H9 (cell line): Measurements from ENCODE around the gene FARSA. TPM values are rescaled to one million over a fixed set of nuclear protein-coding genes. Genes with fewer than 3 reads are reported as not detected.

Experiments
- DNase-seq: peaks from one replicate; pipeline ENCODE4 v3.0.0-alpha.2; 2017
- H2AFZ ChIP-seq: one replicate; pipeline ENCODE4 v1.6.1; 2013; ENCODE audit warnings: mild to moderate bottlenecking, low read length, control low read depth, moderate library complexity
- H2AK5ac ChIP-seq: 2 replicates; pipeline ENCODE4 v1.6.1; 2013; ENCODE audit warnings: low read length, control low read depth, mixed read lengths; ENCODE audit not compliant: insufficient read length
- H2BK120ac ChIP-seq: one replicate; pipeline ENCODE4 v1.6.1; 2013; ENCODE audit warnings: low read depth, mild to moderate bottlenecking, low read length, control low read depth, inconsistent platforms; ENCODE audit not compliant: poor library complexity, severe bottlenecking
- H2BK12ac ChIP-seq: 2 replicates; pipeline ENCODE4 v1.6.1; 2013; ENCODE audit warnings: low read length, control low read depth, mixed read lengths, low read depth; ENCODE audit not compliant: insufficient read length
- H2BK15ac ChIP-seq: 2 replicates; pipeline ENCODE4 v1.6.1; 2013; ENCODE audit warnings: low read depth, low read length, control low read depth
- H2BK20ac ChIP-seq: one replicate; pipeline ENCODE4 v1.6.1; 2013; ENCODE audit warnings: low read depth, mild to moderate bottlenecking, low read length, control low read depth, inconsistent platforms; ENCODE audit not compliant: poor library complexity, severe bottlenecking
- H2BK5ac ChIP-seq: 2 replicates; pipeline ENCODE4 v1.6.1; 2013; ENCODE audit warnings: low read length, control low read depth, mixed read lengths; ENCODE audit not compliant: insufficient read length
- H3K14ac ChIP-seq: 2 replicates; pipeline ENCODE4 v1.6.1; 2013; ENCODE audit warnings: low read length, control low read depth; ENCODE audit not compliant: insufficient read depth
- H3K18ac ChIP-seq: 2 replicates; pipeline ENCODE4 v1.6.1; 2013; ENCODE audit warnings: low read depth, mild to moderate bottlenecking, mixed read lengths, low read length, control low read depth; ENCODE audit not compliant: insufficient read length
- H3K23ac ChIP-seq: 2 replicates; pipeline ENCODE4 v1.6.1; 2013; ENCODE audit warnings: low read length, control low read depth, mixed read lengths, low read depth; ENCODE audit not compliant: insufficient read length
- H3K23me2 ChIP-seq: 2 replicates; pipeline ENCODE4 v1.6.1; 2013; ENCODE audit warnings: low read depth, mild to moderate bottlenecking, mixed read lengths, low read length, control low read depth; ENCODE audit not compliant: insufficient read length, poor library complexity, severe bottlenecking
- H3K27ac ChIP-seq: 2 replicates; pipeline ENCODE4 v1.5.1; 2013; ENCODE audit warnings: low read length, control low read depth, mixed read lengths, low read depth; ENCODE audit not compliant: insufficient read length
- H3K27me3 ChIP-seq: 2 replicates; pipeline ENCODE4 v1.6.1; 2013; ENCODE audit warnings: low read length, control low read depth, inconsistent platforms; ENCODE audit not compliant: insufficient read depth
- H3K4ac ChIP-seq: 2 replicates; pipeline ENCODE4 v1.6.1; 2013; ENCODE audit warnings: low read depth, mild to moderate bottlenecking, control low read depth, inconsistent platforms, low read length, moderate library complexity
- H3K4me1 ChIP-seq: 2 replicates; pipeline ENCODE4 v1.6.1; 2013; ENCODE audit warnings: low read length, control low read depth, inconsistent platforms; ENCODE audit not compliant: insufficient read depth
- H3K4me2 ChIP-seq: 2 replicates; pipeline ENCODE4 v1.6.1; 2013; ENCODE audit warnings: low read length, control low read depth, mixed read lengths; ENCODE audit not compliant: insufficient read length, insufficient read depth
- H3K56ac ChIP-seq: 2 replicates; pipeline ENCODE4 v1.6.1; 2013; ENCODE audit warnings: low read depth, mild to moderate bottlenecking, mixed read lengths, low read length, control low read depth; ENCODE audit not compliant: insufficient read length
- H3K79me1 ChIP-seq: 2 replicates; pipeline ENCODE4 v1.6.1; 2013; ENCODE audit warnings: low read depth, mild to moderate bottlenecking, moderate library complexity, low read length, control low read depth, inconsistent platforms; ENCODE audit not compliant: insufficient read depth, poor library complexity, severe bottlenecking
- H3K79me2 ChIP-seq: 2 replicates; pipeline ENCODE4 v1.6.1; 2013; ENCODE audit warnings: low read length, control low read depth, inconsistent platforms; ENCODE audit not compliant: insufficient read depth
- H3K9ac ChIP-seq: 2 replicates; pipeline ENCODE4 v1.6.1; 2013; ENCODE audit warnings: low read length, control low read depth, mixed read lengths; ENCODE audit not compliant: insufficient read length; ENCODE audit errors: extremely low read depth
- H3K9me3 ChIP-seq: one replicate; pipeline ENCODE4 v1.6.1; 2013; ENCODE audit warnings: low read depth, low read length, inconsistent platforms; ENCODE audit not compliant: control insufficient read depth
- H3T11ph ChIP-seq: one replicate; pipeline ENCODE4 v1.6.1; 2013; ENCODE audit warnings: mild to moderate bottlenecking, low read length, control low read depth, inconsistent platforms
- H4K20me1 ChIP-seq: one replicate; pipeline ENCODE4 v1.6.1; 2013; ENCODE audit not compliant: control insufficient read depth, insufficient read length, insufficient read depth
- H4K5ac ChIP-seq: 2 replicates; pipeline ENCODE4 v1.6.1; 2013; ENCODE audit warnings: low read depth, mild to moderate bottlenecking, mixed read lengths, low read length, control low read depth; ENCODE audit not compliant: insufficient read length
- H4K8ac ChIP-seq: replicated peaks from 2 replicates; pipeline ENCODE4 v1.6.1; 2013; ENCODE audit warnings: low read length, control low read depth, mixed read lengths, low read depth; ENCODE audit not compliant: insufficient read length
- H4K91ac ChIP-seq: 2 replicates; pipeline ENCODE4 v1.6.1; 2013; ENCODE audit warnings: low read depth, mild to moderate bottlenecking, moderate library complexity, mixed read lengths, low read length, control low read depth; ENCODE audit not compliant: insufficient read length
- H3K27ac Mint-ChIP-seq, 3 experiments: 2 replicates in 2 of 3; 3 replicates in 1 of 3; pipeline ENCODE4 v1.8.0; 2020 to 2021; ENCODE audit warnings: mixed read lengths in 3 of 3, mild to moderate bottlenecking in 1 of 3, moderate library complexity in 1 of 3
- H3K27me3 Mint-ChIP-seq: 2 replicates; pipeline ENCODE4 v1.8.0; 2021; ENCODE audit warnings: low read depth, mild to moderate bottlenecking, moderate library complexity, mixed read lengths
- H3K36me3 Mint-ChIP-seq, 3 experiments: 2 replicates in 2 of 3; 3 replicates in 1 of 3; pipeline ENCODE4 v1.8.0; 2020 to 2021; ENCODE audit warnings: low read depth in 3 of 3, mixed read lengths in 3 of 3; ENCODE audit not compliant: insufficient read depth in 1 of 3
- H3K4me1 Mint-ChIP-seq, 2 experiments: 2 replicates each; pipeline ENCODE4 v1.8.0; 2020; ENCODE audit warnings: mixed read lengths in 2 of 2
- H3K4me3 Mint-ChIP-seq, 2 experiments: 2 replicates in 1 of 2; 3 replicates in 1 of 2; pipeline ENCODE4 v1.8.0; 2020 to 2021; ENCODE audit warnings: mild to moderate bottlenecking in 2 of 2, mixed read lengths in 2 of 2, moderate library complexity in 1 of 2
- H3K9me3 Mint-ChIP-seq, 2 experiments: 2 replicates in 1 of 2; 3 replicates in 1 of 2; pipeline ENCODE4 v1.8.0; 2020; ENCODE audit warnings: mild to moderate bottlenecking in 2 of 2, mixed read lengths in 2 of 2, moderate library complexity in 1 of 2
- WGBS: extraction: QIAGEN DNeasy Blood & Tissue Kit; methylation state at CpG from one replicate; pipeline ENCODE4 v1.1.7; 2013; ENCODE audit warnings: missing lambda C conversion rate, low lambda C conversion rate, mixed read lengths; ENCODE audit not compliant: insufficient read length; ENCODE audit errors: extremely low coverage; 5-methylcytosine and 5-hydroxymethylcytosine counted together
- long read RNA-seq: library from polyadenylated mRNA; unstranded; transcript quantifications from one replicate; pipeline ENCODE4 v2.0.0, GENCODE V29; 2020
- total RNA-seq: library from RNA; stranded (reverse); gene quantifications from 2 replicates; pipeline ENCODE4 v1.2.1, GENCODE V29; 2021
- TF ChIP-seq, protein P1 (sequence below): fragments of 200-600 bp; sonication (generic); conservative IDR thresholded peaks from 3 replicates; pipeline ENCODE4 v1.8.0; 2021; ENCODE audit warnings: antibody characterized with exemption, mild to moderate bottlenecking

FARSA gene
- total RNA-seq = 108 and 110 TPM in 2 replicates
- long read RNA-seq, transcript FARSA-203 (13 exons, 1,707 nt) = minor isoform, 6 of 1,607 reads
- long read RNA-seq, transcript FARSA-201 (13 exons, 1,814 nt) = major isoform, 1,406 of 1,607 reads
- long read RNA-seq, partial matches to known transcripts = 69 of 1,607 reads
- long read RNA-seq, other reads (novel, unspliced or antisense) = 120 of 1,607 reads

DNA sequence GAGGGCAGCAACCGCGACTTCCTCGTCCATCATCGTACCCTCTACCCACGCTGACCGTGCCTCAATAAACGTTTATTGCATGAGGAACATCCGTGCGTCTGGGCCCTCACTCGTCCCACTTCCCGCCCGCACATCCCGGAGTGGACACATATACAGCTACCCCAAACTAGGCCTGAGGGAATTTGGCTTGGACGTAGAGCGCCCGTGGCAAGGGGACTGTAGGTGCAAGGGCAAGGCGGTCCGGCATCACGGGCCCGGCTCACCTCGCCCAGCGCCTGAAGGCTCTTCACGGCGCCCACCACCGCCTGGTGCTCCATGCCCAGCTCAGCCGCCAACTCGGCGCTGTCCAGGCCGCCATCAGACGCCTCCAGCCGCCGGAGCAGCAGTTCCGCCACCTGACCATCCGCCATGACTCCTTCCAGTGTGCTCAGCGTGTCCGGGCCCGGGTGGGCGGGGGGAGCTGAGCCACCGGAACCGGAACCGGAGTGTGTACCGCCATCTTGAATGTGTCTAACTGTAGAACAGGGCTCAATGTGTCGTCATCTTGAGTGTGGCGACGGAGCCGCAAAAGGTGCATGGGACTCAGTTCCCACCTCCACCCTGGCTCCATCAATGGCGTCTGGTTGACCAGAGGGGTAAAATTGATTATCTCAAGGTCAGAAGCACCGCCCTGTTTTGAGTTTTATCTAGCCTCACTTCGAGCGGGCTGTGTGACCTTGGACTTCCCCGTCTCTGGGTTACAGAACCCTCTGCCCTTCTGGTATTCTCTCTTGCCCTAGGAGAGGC lies at the start of gene FARSA:
TSS of gene FARSA (minus strand) at position 425 of the 786 bp plus-strand sequence. CDS start at position 410, 15 bp downstream.
- Histone ChIP-seq H3K79me2 (peaks cover 9% of the 10 kb centered on the region; the same call in 1 of the 2 replicates), H2BK15ac (no peak within 1 kb of the TSS), H3K27me3 (no peaks in the 10 kb centered on the region), H3K4me2 (peak within 1 kb of the TSS; percentile 95), H4K8ac (no peak within 1 kb of the TSS), H4K20me1 (no peaks in the 10 kb centered on the region), H3K14ac (peak within 1 kb of the TSS; percentile 79; the same call in 1 of the 2 replicates), H2AK5ac (no peak within 1 kb of the TSS), H2AFZ (no peak within 1 kb of the TSS), H2BK5ac (no peak within 1 kb of the TSS), H2BK20ac (no peak within 1 kb of the TSS), H2BK120ac (no peak within 1 kb of the TSS), H3K56ac (no peak within 1 kb of the TSS), H3T11ph (no peak within 1 kb of the TSS), H3K4me1 (no peaks in the 10 kb centered on the region; the same call in 1 of the 2 replicates), H3K4ac (no peak within 1 kb of the TSS), H3K23ac (no peak within 1 kb of the TSS), H3K18ac (peak within 1 kb of the TSS; percentile 78), H4K5ac (no peak within 1 kb of the TSS), H3K9me3 (no peaks in the 10 kb centered on the region), H3K79me1 (peaks cover 6% of the 10 kb centered on the region), H4K91ac (no peak within 1 kb of the TSS), H2BK12ac (no peak within 1 kb of the TSS), H3K27ac (no peak within 1 kb of the TSS), H3K9ac (peak within 1 kb of the TSS; percentile 87), H3K23me2 (peaks cover 7% of the 10 kb centered on the region)
- Mint-ChIP-seq H3K27ac (peak within 1 kb of the TSS; percentile 83 to 92 (median 90)), H3K36me3 (peaks cover 18 to 33% (median 27%) of the 10 kb centered on the region in 3 experiments), H3K27me3 (no peaks in the 10 kb centered on the region), H3K4me3 (peak within 1 kb of the TSS; percentile 99), H3K9me3 (no peaks in the 10 kb centered on the region), H3K4me1 (peaks cover 17 to 29% of the 10 kb centered on the region in 2 experiments)
- TF ChIP-seq, protein P1, sequence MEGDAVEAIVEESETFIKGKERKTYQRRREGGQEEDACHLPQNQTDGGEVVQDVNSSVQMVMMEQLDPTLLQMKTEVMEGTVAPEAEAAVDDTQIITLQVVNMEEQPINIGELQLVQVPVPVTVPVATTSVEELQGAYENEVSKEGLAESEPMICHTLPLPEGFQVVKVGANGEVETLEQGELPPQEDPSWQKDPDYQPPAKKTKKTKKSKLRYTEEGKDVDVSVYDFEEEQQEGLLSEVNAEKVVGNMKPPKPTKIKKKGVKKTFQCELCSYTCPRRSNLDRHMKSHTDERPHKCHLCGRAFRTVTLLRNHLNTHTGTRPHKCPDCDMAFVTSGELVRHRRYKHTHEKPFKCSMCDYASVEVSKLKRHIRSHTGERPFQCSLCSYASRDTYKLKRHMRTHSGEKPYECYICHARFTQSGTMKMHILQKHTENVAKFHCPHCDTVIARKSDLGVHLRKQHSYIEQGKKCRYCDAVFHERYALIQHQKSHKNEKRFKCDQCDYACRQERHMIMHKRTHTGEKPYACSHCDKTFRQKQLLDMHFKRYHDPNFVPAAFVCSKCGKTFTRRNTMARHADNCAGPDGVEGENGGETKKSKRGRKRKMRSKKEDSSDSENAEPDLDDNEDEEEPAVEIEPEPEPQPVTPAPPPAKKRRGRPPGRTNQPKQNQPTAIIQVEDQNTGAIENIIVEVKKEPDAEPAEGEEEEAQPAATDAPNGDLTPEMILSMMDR = no peak
- WGBS = no CpG with 5 or more reads among the region's 51 CpGs
- DNase-seq = peak; percentile 93
